GM21390 (cell line): ENCODE data around the gene XAB2.
A peak's percentile ranks its signal among the peaks of the same experiment; 100 is the strongest.

ENCODE experiments used
- ATAC-seq: cut with Tn5 transposase; IDR thresholded peaks from one replicate; pipeline ENCODE4 v1.9.1; 2021; ENCODE audit not compliant: unreplicated experiment

XAB2 gene

GRCh38 chr19:7629347-7630054 is at the start of gene XAB2, which contains the start of gene PET100:
TSS of gene XAB2 (minus strand) at chr19:7629545. CDS start at chr19:7629527, 18 bp downstream.
TSS of gene PET100 (plus strand) at chr19:7629793. CDS start at chr19:7629834, 41 bp downstream.
- ATAC-seq: peak; percentile 88

- ATAC-seq: no peak
Measured at GRCh38 chr19:7677669-7678311, 48.4 kb upstream of the XAB2 start.

GRCh38 chr19:7676854-7677253 is 47.5 kb upstream of the XAB2 start, which contains the start of gene MCEMP1:
TSS of gene MCEMP1 (plus strand) at chr19:7677090. CDS start at chr19:7677121, 31 bp downstream.
- ATAC-seq: no peak

- ATAC-seq: no peak
Measured at GRCh38 chr19:7676376-7676775, 47.0 kb upstream of the XAB2 start.

- ATAC-seq: no peak
Measured at GRCh38 chr19:7674010-7675005, 45.0 kb upstream of the XAB2 start.

- ATAC-seq: no peak
Measured at GRCh38 chr19:7672522-7672921, 43.2 kb upstream of the XAB2 start.

- no peak for ATAC-seq
Measured at GRCh38 chr19:7670790-7671189, 41.4 kb upstream of the XAB2 start.

- ATAC-seq: no peak
Measured at GRCh38 chr19:7670150-7670783, 40.9 kb upstream of the XAB2 start.

- ATAC-seq: no peak
Measured at GRCh38 chr19:7669641-7670040, 40.3 kb upstream of the XAB2 start.

GRCh38 chr19:7668842-7669241 is 39.5 kb upstream of the XAB2 start, which contains the start of gene RETN:
TSS of gene RETN (plus strand) at chr19:7669049. CDS start at chr19:7669327, 278 bp downstream.
- ATAC-seq: no peak

- no peak for ATAC-seq
Measured at GRCh38 chr19:7665076-7665475, 35.7 kb upstream of the XAB2 start.

- no peak for ATAC-seq
Measured at GRCh38 chr19:7663706-7664105, 34.4 kb upstream of the XAB2 start.

- no peak for ATAC-seq
Measured at GRCh38 chr19:7662657-7663056, 33.3 kb upstream of the XAB2 start.

GRCh38 chr19:7661744-7662538 is 32.6 kb upstream of the XAB2 start:
- no peak for ATAC-seq

- peak; percentile 65 for ATAC-seq
Measured at GRCh38 chr19:7658219-7658686, 28.9 kb upstream of the XAB2 start.

- ATAC-seq: no peak
Measured at GRCh38 chr19:7657131-7657751, 27.9 kb upstream of the XAB2 start.

- ATAC-seq: no peak
Measured at GRCh38 chr19:7655581-7655980, 26.2 kb upstream of the XAB2 start.

GRCh38 chr19:7654401-7654800 is 25.1 kb upstream of the XAB2 start:
- no peak for ATAC-seq

- ATAC-seq: no peak
Measured at GRCh38 chr19:7652061-7652641, 22.8 kb upstream of the XAB2 start.
